Dedifferentiated amniotic fluid mesenchymal stem cell (primary cell): ENCODE data around the gene PCDH7.

Source experiments
- DNase-seq: peaks from one replicate; pipeline ENCODE4 v3.0.0-alpha.2; 2016; ENCODE audit errors: extremely low spot score

PCDH7 gene, protein sequence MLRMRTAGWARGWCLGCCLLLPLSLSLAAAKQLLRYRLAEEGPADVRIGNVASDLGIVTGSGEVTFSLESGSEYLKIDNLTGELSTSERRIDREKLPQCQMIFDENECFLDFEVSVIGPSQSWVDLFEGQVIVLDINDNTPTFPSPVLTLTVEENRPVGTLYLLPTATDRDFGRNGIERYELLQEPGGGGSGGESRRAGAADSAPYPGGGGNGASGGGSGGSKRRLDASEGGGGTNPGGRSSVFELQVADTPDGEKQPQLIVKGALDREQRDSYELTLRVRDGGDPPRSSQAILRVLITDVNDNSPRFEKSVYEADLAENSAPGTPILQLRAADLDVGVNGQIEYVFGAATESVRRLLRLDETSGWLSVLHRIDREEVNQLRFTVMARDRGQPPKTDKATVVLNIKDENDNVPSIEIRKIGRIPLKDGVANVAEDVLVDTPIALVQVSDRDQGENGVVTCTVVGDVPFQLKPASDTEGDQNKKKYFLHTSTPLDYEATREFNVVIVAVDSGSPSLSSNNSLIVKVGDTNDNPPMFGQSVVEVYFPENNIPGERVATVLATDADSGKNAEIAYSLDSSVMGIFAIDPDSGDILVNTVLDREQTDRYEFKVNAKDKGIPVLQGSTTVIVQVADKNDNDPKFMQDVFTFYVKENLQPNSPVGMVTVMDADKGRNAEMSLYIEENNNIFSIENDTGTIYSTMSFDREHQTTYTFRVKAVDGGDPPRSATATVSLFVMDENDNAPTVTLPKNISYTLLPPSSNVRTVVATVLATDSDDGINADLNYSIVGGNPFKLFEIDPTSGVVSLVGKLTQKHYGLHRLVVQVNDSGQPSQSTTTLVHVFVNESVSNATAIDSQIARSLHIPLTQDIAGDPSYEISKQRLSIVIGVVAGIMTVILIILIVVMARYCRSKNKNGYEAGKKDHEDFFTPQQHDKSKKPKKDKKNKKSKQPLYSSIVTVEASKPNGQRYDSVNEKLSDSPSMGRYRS (N-terminal part only)

DNA sequence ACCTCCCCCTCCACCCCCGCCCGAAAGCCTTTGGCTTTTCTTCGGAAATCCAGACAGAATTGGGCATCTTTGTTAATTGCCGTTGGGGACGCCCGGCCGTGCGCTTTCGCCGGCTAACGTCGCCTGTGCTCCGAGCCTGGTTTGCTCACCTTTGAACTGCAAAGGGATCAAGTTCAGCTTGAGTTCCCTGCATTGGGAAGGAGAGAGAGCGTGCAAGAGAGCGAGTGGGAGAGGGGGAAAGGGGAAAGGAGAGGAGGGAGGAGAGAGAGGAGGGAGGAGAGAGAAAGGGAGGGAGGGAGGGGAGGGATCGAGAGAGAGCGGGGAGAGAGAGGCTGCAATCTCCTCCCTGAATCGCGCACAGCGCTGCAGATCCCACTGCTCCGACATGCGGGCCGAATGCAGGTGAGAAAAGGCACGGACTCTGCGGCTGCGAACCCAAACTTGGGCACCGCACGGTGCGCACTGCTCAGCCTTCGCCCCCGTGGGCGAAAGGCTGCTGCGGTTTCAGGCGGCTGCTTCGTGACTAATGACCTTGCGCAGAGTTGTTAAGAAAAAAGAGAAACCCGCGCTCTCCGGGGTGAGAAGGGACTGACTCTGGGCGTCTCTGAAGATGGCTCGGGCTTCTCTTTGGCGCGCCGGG lies at the start of gene PCDH7:
Gene PCDH7, plus strand, starts transcription at position 349 of the 640 bp plus-strand sequence. CDS start 1,054 bp downstream, outside the sequence.
- peak; percentile 56 for DNase-seq

DNA sequence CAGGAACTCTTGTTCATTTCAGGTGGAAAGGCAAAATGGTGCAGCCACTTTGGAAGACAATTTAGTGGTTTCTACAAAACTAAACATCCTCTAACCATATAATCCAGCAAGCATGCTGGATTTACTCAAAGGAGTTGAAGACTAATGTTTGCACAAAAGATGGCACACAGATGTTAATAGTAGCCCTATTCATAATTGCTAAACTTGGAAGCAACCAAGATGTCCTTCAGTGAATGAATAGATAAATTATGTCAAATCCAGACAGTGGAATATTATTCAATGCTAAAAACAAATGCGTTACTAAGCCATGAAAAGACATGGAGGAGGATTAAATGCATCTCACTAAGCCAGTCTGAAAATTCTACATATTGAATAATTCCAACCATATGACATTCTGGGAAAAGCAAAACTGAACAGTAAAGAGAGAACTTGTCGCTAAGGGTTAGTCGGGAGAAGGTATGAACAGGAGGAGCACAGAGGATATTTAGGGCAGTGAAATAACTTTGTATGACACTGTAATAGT lies 48.2 kb upstream of the PCDH7 start:
- no peak for DNase-seq

DNA sequence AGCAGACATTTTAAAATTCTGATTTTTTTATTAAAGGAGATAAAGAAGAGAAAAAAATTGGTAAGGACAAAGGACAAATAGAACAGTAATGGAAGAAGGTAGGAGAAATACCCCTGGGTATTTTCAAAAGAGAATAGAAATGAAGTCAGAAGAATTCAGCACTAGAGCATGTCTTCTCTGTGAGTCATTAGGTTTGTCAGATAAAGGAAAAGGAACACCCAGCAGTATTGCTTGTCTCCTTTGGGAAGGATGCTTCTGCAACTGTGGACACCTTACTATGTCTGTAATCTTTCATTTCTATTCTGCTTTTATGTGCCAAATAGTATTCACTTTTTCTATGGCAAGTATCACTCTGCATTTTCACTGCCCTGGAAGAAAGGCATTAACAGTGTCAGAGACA lies 24.0 kb upstream of the PCDH7 start:
- no peak for DNase-seq

DNA sequence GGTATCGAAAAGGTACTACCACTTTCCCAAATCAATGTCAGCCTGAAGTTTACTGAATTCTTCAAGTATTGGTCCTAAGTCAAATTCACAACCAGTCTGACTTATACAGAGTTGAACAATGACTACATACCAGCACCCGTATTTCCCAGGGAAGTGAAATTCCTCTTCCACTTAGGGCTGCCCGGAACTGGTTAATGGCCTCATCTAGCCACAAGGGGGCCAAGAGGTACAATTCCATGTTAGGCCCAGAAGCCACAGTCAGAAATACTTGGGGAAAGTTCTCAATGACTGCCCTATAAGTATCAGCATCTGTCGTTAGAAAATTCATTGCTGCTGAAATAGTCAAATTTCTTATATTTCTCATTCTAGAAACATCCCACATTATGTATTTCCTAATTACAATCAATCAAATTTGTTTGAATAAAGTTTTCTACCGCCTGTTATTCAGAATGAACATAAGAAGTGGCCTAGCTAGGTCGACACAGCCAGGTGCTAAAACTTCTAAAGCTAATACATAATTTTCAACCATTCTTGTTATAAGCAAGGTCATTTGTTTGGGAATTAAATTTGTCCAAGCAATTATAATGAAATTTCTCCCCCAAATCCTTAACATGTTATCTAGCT lies 5.6 kb upstream of the PCDH7 start:
- DNase-seq: peak; percentile 78

DNA sequence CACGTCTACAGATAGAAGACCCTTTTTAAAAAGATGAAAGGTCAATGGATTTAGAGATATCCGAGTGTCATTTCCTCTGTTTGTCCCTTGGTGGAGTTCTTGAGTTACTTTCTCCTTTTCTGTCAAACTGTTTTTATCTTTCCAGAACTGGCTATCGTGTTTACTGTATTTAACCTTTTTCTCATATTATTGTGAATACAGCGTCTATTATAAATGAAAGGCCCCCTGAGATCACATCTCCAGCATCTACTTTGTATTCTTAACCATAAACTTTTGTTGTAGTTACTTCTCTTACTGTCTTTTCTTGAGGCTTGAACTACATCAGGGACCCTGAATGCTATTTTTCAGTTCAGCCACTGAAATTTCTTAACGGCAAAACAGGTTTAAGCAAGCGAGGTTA lies 4.0 kb upstream of the PCDH7 start:
- peak; percentile 47 for DNase-seq

DNA sequence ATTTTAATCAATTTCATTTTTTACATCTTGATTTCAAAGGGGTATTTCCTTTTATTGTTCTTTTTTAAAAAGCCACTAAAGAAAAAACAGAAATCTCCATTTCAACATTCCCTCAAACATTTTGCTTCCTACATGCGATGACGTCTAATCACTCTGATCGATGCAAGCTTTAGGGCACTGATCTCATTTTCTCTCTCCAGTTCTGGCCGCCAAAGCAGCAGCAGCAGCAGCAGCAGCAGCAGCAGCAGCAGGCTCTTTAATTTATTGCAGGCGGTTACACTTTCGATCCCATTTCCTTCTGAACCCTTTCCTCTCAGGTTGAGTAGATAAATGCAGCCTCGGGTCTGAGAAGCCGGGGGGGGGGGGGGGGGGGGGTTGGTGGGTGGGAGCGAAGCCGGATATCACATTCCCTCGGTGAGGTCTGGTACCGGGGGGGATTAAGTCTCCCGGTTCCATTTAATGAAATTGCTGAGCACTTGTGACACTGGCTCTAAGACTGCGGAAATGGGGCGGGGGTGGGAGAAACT lies 3.4 kb upstream of the PCDH7 start:
- DNase-seq: peak; percentile 58

DNA sequence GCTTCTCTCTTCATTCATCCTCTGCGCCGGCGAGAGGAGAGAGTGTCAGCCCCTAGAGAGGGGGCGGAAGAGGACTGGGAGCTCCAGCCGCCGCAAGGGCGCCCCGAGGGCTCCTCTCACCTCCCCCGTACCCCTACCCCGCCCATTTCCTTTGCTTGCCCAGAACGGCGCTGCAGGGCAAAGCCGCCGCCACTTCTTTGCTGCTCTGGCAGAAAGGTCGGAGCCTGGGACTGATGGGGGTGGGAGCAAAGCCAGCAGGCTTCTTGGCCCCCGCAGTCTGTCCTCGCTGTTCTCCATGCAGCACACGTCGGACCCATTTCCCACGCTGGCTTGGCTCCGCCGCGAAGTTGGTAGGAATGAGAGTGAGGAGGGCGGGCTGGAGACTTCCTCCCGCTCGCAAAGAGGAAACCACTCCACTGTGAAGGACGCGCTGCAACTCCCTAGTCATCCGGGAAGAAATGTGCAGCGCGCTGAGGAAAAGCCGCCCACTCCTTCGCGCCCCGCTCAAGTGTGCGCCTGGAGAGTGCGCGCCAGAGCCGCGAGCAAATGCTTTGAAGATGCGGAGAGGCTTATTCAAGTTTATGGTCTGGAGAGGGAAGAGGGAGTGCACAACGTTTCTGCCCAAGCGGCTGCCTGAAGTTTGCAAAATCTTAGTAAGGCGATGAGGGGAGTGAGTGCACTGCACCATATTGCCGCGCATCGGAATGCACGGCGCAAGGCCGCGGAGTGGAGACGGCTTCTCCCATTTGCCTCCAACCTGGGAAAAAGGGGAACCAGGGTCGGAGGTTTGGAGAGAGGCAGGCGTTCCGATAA lies 2.8 kb upstream of the PCDH7 start:
- DNase-seq: peak; percentile 61

DNA sequence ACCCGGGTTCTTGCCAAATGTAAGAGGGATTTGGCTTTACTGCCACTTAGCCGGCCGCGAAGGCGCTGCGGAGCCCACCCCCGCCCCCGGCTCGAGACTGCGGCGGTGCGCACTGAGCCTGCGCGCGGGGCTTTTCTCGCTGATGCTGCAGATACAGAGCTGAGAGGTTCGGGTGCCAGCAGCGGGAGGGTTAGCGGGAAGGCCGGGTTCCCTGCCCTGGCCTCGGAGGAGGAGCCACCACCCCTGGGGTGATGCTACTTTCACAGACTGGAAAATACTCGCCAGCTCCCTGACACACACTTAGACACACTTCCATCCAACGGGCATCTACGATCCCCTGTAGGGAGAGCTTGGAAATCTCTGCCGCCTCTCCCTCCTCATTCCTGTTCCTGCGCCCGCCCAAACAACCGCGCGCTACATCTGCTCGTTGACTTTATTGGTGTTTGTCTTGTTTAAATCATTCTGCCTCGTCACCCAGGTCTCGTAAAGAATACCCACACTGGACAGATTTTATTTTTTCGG lies 2.1 kb upstream of the PCDH7 start:
- DNase-seq: peak; percentile 51

DNA sequence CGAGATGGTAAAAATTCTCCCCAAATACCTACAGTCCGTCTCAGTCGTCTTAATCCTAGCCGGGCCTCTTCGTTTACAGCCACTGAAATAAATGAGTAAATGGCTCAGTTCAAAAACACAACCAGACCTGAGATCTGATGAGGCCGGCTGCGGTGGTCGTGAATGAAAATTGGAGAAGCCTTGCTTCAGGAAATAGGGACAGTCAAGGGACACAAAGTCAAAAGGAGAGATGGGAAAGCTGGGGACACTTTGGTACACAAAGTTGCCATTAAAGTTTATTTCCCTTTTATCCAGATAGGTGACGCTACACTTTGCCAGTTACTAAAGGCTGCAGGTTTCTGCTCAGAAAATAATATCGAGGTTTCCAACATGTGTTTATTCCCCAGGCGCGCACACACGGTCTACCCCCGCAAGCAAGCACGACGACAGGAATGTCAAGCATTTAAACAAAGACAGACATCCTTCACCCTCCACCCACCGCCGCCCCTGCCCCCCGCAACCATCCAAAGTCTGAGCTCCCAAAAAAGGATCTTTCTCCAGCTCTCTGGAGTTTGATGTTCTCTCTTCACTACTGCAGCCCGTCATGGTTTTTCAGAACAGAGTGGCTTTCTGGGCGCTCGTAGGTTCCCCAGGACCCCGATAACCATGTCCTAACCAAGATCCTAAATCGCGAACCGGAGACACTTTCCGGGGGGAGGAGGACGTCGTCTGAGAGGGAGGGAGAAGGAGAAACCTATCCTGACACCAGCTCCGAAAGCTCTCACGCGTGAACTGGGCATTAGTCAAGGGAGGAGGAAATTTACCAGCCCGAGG lies 1.3 kb upstream of the PCDH7 start:
- DNase-seq: peak; percentile 43

DNA sequence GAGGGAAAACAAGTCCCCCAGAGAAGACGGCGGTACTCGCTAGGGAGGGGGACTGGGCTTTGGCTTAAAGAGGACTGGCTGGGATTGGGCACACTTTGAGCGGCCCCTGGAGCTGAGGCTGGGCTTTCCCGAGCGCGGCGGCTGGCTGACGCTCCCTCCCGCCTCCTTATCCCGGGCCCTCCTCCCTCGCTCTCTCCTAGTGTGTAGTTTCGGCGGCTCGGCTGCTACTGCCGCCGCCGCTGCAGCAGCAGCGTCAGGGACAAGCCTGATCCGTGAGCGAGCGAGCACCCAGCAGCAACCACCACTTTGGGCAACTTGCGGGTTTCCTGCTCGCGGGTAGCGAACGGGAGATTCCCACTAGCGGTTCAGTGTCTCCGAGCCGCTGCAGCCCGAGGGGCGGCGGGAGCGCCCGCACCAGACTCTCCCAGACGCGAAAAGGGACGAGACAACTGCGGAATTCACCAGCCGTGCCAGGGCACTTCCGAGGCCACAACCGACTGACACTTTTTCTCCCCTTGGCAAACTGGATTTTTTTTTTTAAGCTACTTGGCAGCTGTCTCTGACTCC lies 632 bp upstream of the PCDH7 start:
- DNase-seq: peak; percentile 75

DNA sequence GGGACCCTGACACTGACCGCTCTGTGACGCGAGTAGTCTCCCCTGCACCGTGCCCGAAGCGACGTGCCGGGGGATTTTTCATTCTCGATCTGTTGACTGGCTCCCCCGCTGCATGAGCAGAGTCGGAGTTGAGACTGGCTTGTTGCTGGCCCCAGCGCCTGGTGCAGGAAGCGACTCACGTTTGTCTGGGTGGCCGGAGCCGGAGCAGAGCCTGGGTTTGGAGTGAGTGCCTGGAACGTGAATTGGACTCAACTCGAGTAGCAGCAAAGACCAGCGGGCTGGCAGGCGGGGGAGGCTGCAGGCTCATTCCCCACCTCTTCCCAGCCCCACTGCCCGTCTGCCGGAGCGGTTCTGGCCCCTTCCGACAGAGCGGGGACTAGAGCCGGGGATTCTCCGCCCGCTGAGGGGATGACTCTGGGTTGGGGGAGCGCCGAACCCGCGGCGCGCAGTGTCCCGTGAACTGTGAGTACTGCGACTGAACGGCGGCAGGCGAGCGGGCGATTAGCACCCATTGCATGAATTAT lies 554 bp downstream of the PCDH7 start:
- DNase-seq: peak; percentile 42

DNA sequence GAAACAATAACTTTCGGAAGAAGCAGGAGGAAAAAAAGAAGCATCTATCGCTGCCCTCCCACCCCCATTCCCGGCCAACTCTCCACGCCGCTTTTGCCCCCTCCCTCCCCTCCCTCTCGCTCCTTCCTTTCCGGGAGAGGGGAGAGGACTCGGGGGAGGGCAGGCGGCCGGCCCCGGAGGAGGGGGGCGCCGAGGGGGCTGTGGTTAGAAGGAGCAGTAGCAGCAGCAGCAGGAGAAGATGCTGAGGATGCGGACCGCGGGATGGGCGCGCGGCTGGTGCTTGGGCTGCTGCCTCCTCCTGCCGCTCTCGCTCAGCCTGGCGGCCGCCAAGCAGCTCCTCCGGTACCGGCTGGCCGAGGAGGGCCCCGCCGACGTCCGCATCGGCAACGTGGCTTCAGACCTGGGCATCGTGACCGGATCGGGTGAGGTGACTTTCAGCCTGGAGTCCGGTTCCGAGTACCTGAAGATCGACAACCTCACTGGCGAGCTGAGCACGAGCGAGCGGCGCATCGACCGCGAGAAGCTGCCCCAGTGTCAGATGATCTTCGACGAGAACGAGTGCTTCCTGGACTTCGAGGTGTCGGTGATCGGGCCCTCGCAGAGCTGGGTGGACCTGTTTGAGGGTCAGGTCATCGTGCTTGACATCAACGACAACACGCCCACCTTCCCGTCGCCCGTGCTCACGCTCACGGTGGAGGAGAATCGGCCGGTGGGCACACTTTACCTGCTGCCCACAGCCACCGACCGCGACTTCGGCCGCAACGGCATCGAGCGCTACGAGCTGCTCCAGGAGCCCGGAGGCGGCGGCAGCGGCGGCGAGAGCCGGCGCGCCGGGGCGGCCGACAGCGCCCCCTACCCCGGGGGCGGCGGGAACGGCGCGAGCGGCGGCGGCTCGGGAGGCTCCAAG lies 1.3 kb downstream of the PCDH7 start:
- DNase-seq: no peak

DNA sequence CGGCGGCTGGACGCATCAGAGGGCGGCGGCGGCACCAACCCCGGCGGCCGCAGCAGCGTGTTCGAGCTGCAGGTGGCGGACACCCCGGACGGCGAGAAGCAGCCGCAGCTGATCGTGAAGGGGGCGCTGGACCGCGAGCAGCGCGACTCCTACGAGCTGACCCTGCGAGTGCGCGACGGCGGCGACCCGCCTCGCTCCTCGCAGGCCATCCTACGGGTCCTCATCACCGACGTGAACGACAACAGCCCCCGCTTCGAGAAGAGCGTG lies 1.9 kb downstream of the PCDH7 start:
- DNase-seq: no peak

DNA sequence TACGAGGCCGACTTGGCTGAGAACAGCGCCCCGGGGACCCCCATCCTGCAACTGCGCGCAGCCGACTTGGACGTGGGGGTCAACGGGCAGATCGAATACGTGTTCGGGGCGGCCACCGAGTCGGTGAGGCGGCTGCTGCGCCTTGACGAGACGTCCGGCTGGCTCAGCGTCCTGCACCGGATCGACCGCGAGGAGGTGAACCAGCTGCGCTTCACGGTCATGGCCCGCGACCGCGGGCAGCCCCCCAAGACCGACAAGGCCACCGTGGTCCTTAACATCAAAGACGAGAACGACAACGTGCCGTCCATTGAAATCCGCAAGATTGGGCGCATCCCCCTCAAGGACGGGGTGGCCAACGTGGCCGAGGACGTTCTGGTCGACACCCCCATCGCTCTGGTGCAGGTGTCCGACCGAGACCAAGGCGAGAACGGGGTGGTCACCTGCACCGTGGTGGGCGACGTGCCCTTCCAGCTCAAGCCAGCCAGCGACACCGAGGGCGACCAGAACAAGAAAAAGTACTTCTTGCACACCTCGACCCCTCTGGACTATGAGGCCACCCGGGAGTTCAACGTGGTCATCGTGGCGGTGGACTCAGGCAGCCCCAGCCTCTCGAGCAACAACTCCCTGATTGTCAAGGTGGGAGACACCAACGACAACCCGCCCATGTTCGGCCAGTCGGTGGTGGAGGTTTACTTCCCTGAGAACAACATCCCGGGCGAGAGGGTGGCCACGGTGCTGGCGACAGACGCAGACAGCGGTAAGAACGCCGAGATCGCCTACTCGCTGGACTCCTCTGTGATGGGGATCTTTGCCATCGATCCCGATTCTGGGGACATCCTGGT lies 2.4 kb downstream of the PCDH7 start:
- no peak for DNase-seq

DNA sequence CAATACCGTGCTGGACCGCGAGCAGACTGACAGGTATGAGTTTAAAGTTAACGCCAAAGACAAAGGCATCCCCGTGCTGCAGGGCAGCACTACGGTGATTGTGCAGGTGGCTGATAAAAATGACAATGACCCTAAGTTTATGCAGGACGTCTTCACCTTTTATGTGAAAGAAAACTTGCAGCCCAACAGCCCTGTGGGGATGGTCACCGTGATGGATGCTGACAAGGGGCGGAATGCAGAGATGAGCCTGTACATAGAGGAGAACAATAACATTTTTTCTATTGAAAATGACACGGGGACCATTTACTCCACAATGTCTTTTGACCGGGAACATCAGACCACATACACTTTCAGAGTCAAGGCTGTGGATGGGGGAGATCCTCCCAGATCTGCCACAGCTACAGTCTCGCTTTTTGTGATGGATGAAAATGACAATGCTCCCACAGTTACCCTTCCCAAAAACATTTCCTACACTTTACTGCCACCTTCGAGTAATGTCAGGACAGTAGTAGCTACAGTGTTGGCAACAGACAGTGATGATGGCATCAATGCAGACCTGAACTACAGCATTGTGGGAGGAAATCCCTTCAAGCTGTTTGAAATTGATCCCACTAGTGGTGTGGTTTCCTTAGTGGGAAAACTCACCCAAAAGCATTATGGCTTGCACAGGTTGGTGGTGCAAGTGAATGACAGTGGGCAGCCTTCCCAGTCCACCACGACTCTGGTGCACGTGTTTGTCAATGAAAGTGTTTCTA lies 3.2 kb downstream of the PCDH7 start:
- DNase-seq: no peak

DNA sequence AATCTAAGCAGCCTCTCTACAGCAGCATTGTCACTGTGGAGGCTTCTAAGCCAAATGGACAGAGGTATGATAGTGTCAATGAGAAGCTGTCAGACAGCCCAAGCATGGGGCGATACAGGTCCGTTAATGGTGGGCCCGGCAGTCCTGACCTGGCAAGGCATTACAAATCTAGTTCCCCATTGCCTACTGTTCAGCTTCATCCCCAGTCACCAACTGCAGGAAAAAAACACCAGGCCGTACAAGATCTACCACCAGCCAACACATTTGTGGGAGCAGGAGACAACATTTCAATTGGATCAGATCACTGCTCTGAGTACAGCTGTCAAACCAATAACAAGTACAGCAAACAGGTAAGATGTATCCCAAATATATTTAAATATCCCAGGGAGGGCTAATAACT lies 4.1 kb downstream of the PCDH7 start:
- DNase-seq: no peak
